ENCODE measurements around the gene MEIOB.

Gene MEIOB

GRCh38 chr16:1870365-1871082, 1.4 kb downstream of the MEIOB start:
- Histone ChIP-seq H3K27ac (ENCODE audit: low read depth, low read length) (no peak overlapping the region), H3K27me3 (ENCODE audit: control insufficient read depth in 1 of 2, insufficient read depth in 2 of 2, low read length in 2 of 2) (peaks cover 12 to 13% of the 10 kb centered on the region in 2 donors), H3K9ac (ENCODE audit: low read length) (no peak overlapping the region), H3K4me3 (ENCODE audit: low read depth in 1 of 2, low read length in 2 of 2) (no peak overlapping the region), H3K36me3 (ENCODE audit: insufficient read depth, low read length) (no peaks in the 10 kb centered on the region), H3K4me1 (ENCODE audit: insufficient read depth, low read length) (no peaks in the 10 kb centered on the region), H3K9me3 (ENCODE audit: low read length) (no peaks in the 10 kb centered on the region)

GRCh38 chr16:1865902-1866690, 5.9 kb downstream of the MEIOB start:
- no peaks in the 10 kb centered on the region for H3K9me3 ChIP-seq (ENCODE audit: low read length)
- H3K27ac ChIP-seq (ENCODE audit: low read depth, low read length), result no peak overlapping the region
- no peak overlapping the region for H3K9ac ChIP-seq (ENCODE audit: low read length)
- no peak overlapping the region for H3K4me3 ChIP-seq (ENCODE audit: low read depth in 1 of 2, low read length in 2 of 2)
- H3K27me3 ChIP-seq (ENCODE audit: control insufficient read depth in 1 of 2, insufficient read depth in 2 of 2, low read length in 2 of 2), result peaks cover 0 to 5% of the 10 kb centered on the region in 2 donors
- H3K4me1 ChIP-seq (ENCODE audit: insufficient read depth, low read length), result no peaks in the 10 kb centered on the region
- no peaks in the 10 kb centered on the region for H3K36me3 ChIP-seq (ENCODE audit: insufficient read depth, low read length)

GRCh38 chr16:1863681-1864460, 8.1 kb downstream of the MEIOB start:
- H3K9me3 ChIP-seq (ENCODE audit: low read length), result no peaks in the 10 kb centered on the region
- H3K27ac ChIP-seq (ENCODE audit: low read depth, low read length), result no peak overlapping the region
- no peak overlapping the region for H3K4me3 ChIP-seq (ENCODE audit: low read depth in 1 of 2, low read length in 2 of 2)
- H3K4me1 ChIP-seq (ENCODE audit: insufficient read depth, low read length), result no peaks in the 10 kb centered on the region
- no peak overlapping the region for H3K9ac ChIP-seq (ENCODE audit: low read length)
- H3K36me3 ChIP-seq (ENCODE audit: insufficient read depth, low read length), result no peaks in the 10 kb centered on the region
- peaks cover 3 to 12% of the 10 kb centered on the region in 2 donors for H3K27me3 ChIP-seq (ENCODE audit: control insufficient read depth in 1 of 2, insufficient read depth in 2 of 2, low read length in 2 of 2)

GRCh38 chr16:1862394-1862793, 9.6 kb downstream of the MEIOB start:
- Histone ChIP-seq H3K27ac (ENCODE audit: low read depth, low read length) (no peak overlapping the region), H3K36me3 (ENCODE audit: insufficient read depth, low read length) (no peaks in the 10 kb centered on the region), H3K4me3 (ENCODE audit: low read depth in 1 of 2, low read length in 2 of 2) (no peak overlapping the region), H3K9me3 (ENCODE audit: low read length) (no peaks in the 10 kb centered on the region), H3K4me1 (ENCODE audit: insufficient read depth, low read length) (no peaks in the 10 kb centered on the region), H3K9ac (ENCODE audit: low read length) (no peak overlapping the region), H3K27me3 (ENCODE audit: control insufficient read depth in 1 of 2, insufficient read depth in 2 of 2, low read length in 2 of 2) (peaks cover 3 to 17% of the 10 kb centered on the region in 2 donors)

- no peak overlapping the region for H3K27ac ChIP-seq (ENCODE audit: low read depth, low read length)
- no peak overlapping the region for H3K4me3 ChIP-seq (ENCODE audit: low read depth in 1 of 2, low read length in 2 of 2)
- peaks cover 3 to 17% of the 10 kb centered on the region in 2 donors for H3K27me3 ChIP-seq (ENCODE audit: control insufficient read depth in 1 of 2, insufficient read depth in 2 of 2, low read length in 2 of 2)
- H3K36me3 ChIP-seq (ENCODE audit: insufficient read depth, low read length), result no peaks in the 10 kb centered on the region
- H3K9ac ChIP-seq (ENCODE audit: low read length), result no peak overlapping the region
- no peaks in the 10 kb centered on the region for H3K9me3 ChIP-seq (ENCODE audit: low read length)
- H3K4me1 ChIP-seq (ENCODE audit: insufficient read depth, low read length), result no peaks in the 10 kb centered on the region
These were observed 10.2 kb downstream of the MEIOB start for GRCh38 chr16:1861730-1862129.

- no peak overlapping the region for H3K27ac ChIP-seq (ENCODE audit: low read depth, low read length)
- H3K4me1 ChIP-seq (ENCODE audit: insufficient read depth, low read length), result no peaks in the 10 kb centered on the region
- no peak overlapping the region for H3K9ac ChIP-seq (ENCODE audit: low read length)
- H3K27me3 ChIP-seq (ENCODE audit: control insufficient read depth in 1 of 2, insufficient read depth in 2 of 2, low read length in 2 of 2), result peaks cover 3 to 17% of the 10 kb centered on the region in 2 donors
- no peak overlapping the region for H3K4me3 ChIP-seq (ENCODE audit: low read depth in 1 of 2, low read length in 2 of 2)
- H3K9me3 ChIP-seq (ENCODE audit: low read length), result no peaks in the 10 kb centered on the region
- H3K36me3 ChIP-seq (ENCODE audit: insufficient read depth, low read length), result no peaks in the 10 kb centered on the region
These were observed 12.3 kb downstream of the MEIOB start for GRCh38 chr16:1859650-1860049.

GRCh38 chr16:1858189-1858865, 13.6 kb downstream of the MEIOB start:
- no peaks in the 10 kb centered on the region for H3K4me1 ChIP-seq (ENCODE audit: insufficient read depth, low read length)
- H3K9me3 ChIP-seq (ENCODE audit: low read length), result no peaks in the 10 kb centered on the region
- H3K27me3 ChIP-seq (ENCODE audit: control insufficient read depth in 1 of 2, insufficient read depth in 2 of 2, low read length in 2 of 2), result peaks cover 3 to 12% of the 10 kb centered on the region in 2 donors
- no peak overlapping the region for H3K4me3 ChIP-seq (ENCODE audit: low read depth in 1 of 2, low read length in 2 of 2)
- no peaks in the 10 kb centered on the region for H3K36me3 ChIP-seq (ENCODE audit: insufficient read depth, low read length)
- H3K27ac ChIP-seq (ENCODE audit: low read depth, low read length), result no peak overlapping the region
- no peak overlapping the region for H3K9ac ChIP-seq (ENCODE audit: low read length)

- Histone ChIP-seq H3K4me1 (ENCODE audit: insufficient read depth, low read length) (no peaks in the 10 kb centered on the region), H3K27ac (ENCODE audit: low read depth, low read length) (no peak overlapping the region), H3K27me3 (ENCODE audit: control insufficient read depth in 1 of 2, insufficient read depth in 2 of 2, low read length in 2 of 2) (peaks cover 3 to 12% of the 10 kb centered on the region in 2 donors), H3K9ac (ENCODE audit: low read length) (no peak overlapping the region), H3K36me3 (ENCODE audit: insufficient read depth, low read length) (no peaks in the 10 kb centered on the region), H3K4me3 (ENCODE audit: low read depth in 1 of 2, low read length in 2 of 2) (no peak overlapping the region), H3K9me3 (ENCODE audit: low read length) (no peaks in the 10 kb centered on the region)
These were observed 14.4 kb downstream of the MEIOB start for GRCh38 chr16:1857433-1858097.

- H3K9ac ChIP-seq (ENCODE audit: low read length), result no peak overlapping the region
- no peaks in the 10 kb centered on the region for H3K27me3 ChIP-seq (ENCODE audit: control insufficient read depth in 1 of 2, insufficient read depth in 2 of 2, low read length in 2 of 2)
- H3K36me3 ChIP-seq (ENCODE audit: insufficient read depth, low read length), result no peaks in the 10 kb centered on the region
- no peak overlapping the region for H3K27ac ChIP-seq (ENCODE audit: low read depth, low read length)
- H3K9me3 ChIP-seq (ENCODE audit: low read length), result no peaks in the 10 kb centered on the region
- no peaks in the 10 kb centered on the region for H3K4me1 ChIP-seq (ENCODE audit: insufficient read depth, low read length)
- H3K4me3 ChIP-seq (ENCODE audit: low read depth in 1 of 2, low read length in 2 of 2), result no peak overlapping the region
These were observed 20.2 kb downstream of the MEIOB start for GRCh38 chr16:1851793-1852192.

- Histone ChIP-seq H3K4me3 (ENCODE audit: low read depth in 1 of 2, low read length in 2 of 2) (no peak overlapping the region), H3K27me3 (ENCODE audit: control insufficient read depth in 1 of 2, insufficient read depth in 2 of 2, low read length in 2 of 2) (no peaks in the 10 kb centered on the region), H3K9ac (ENCODE audit: low read length) (no peak overlapping the region), H3K9me3 (ENCODE audit: low read length) (no peaks in the 10 kb centered on the region), H3K27ac (ENCODE audit: low read depth, low read length) (no peak overlapping the region), H3K36me3 (ENCODE audit: insufficient read depth, low read length) (no peaks in the 10 kb centered on the region), H3K4me1 (ENCODE audit: insufficient read depth, low read length) (no peaks in the 10 kb centered on the region)
These were observed 21.0 kb downstream of the MEIOB start for GRCh38 chr16:1850981-1851380.

Measured in muscle layer of colon (tissue), 2 donors.